Neural cell (in vitro differentiated cells): ENCODE results near the gene ATP13A3. TPM values are rescaled to one million over a fixed set of nuclear protein-coding genes. Genes with fewer than 3 reads are reported as not detected.

ENCODE experiments used
- H2AFZ ChIP-seq: fragments of 200-600, 300-800 bp; sonication (generic), shearing (Covaris generic); 2 replicates; pipeline ENCODE4 v1.6.0; 2014; ENCODE audit warnings: low read depth, mild to moderate bottlenecking, antibody characterized with exemption, low read length, moderate library complexity
- H3F3A ChIP-seq: fragments of 200-600 bp; shearing (Covaris generic); 2 replicates; pipeline ENCODE4 v1.6.1; 2016; ENCODE audit warnings: mild to moderate bottlenecking, moderate library complexity, mixed read lengths, antibody characterized with exemption, low read length; ENCODE audit not compliant: insufficient read depth, poor library complexity, severe bottlenecking
- H3K27ac ChIP-seq: fragments of 200-600, 300-800 bp; sonication (generic), shearing (Covaris generic); 2 replicates; pipeline ENCODE4 v1.5.1; 2014; ENCODE audit warnings: mild to moderate bottlenecking, low read length, moderate library complexity
- H3K27me3 ChIP-seq: fragments of 300-800, 200-600 bp; sonication (generic), shearing (Covaris generic); 2 replicates; pipeline ENCODE4 v1.6.0; 2014; ENCODE audit warnings: mild to moderate bottlenecking, low read depth, low read length, moderate library complexity; ENCODE audit not compliant: insufficient read depth
- H3K36me3 ChIP-seq: fragments of 300-800, 200-600 bp; sonication (generic), shearing (Covaris generic); 2 replicates; pipeline ENCODE4 v1.5.1; 2014; ENCODE audit warnings: mild to moderate bottlenecking, antibody characterized with exemption, low read length, moderate library complexity; ENCODE audit not compliant: insufficient read depth
- H3K4me2 ChIP-seq: fragments of 300-800, 200-600 bp; sonication (generic), shearing (Covaris generic); 2 replicates; pipeline ENCODE4 v1.6.0; 2014; ENCODE audit warnings: mild to moderate bottlenecking, low read length
- H3K4me3 ChIP-seq: fragments of 300-800, 200-600 bp; sonication (generic), shearing (Covaris generic); 2 replicates; pipeline ENCODE4 v1.5.1; 2014; ENCODE audit warnings: mild to moderate bottlenecking, low read length, moderate library complexity
- H3K79me2 ChIP-seq: fragments of 200-600 bp; shearing (Covaris generic); replicated peaks from 2 replicates; pipeline ENCODE4 v1.6.0; 2014; ENCODE audit warnings: mild to moderate bottlenecking, low read length, moderate library complexity; ENCODE audit not compliant: insufficient read depth
- H3K9ac ChIP-seq: fragments of 300-800, 200-600 bp; sonication (generic), shearing (Covaris generic); 2 replicates; pipeline ENCODE4 v1.6.1; 2016; ENCODE audit warnings: mild to moderate bottlenecking, low read length, mixed read lengths
- H3K9me2 ChIP-seq: fragments of 200-600 bp; shearing (Covaris generic); 2 replicates; pipeline ENCODE4 v1.6.1; 2016; ENCODE audit warnings: mild to moderate bottlenecking, low read length, mixed read lengths; ENCODE audit not compliant: insufficient read depth
- H3K9me3 ChIP-seq: fragments of 200-600, 300-800 bp; sonication (generic), shearing (Covaris generic); 2 replicates; pipeline ENCODE4 v1.6.1; 2016; ENCODE audit warnings: mild to moderate bottlenecking, mixed run types, low read length, moderate library complexity, mixed read lengths
- H4K20me1 ChIP-seq: fragments of 200-600 bp; shearing (Covaris generic); 2 replicates; pipeline ENCODE4 v1.6.1; 2016; ENCODE audit warnings: mild to moderate bottlenecking, mixed run types; ENCODE audit not compliant: insufficient read depth
- EP300 ChIP-seq: fragments of 450-650 bp; conservative IDR thresholded peaks from 2 replicates; pipeline ENCODE4 v1.6.1; 2014; ENCODE audit warnings: antibody characterized with exemption, mild to moderate bottlenecking, moderate library complexity; ENCODE audit not compliant: poor library complexity, severe bottlenecking
- EZH2 ChIP-seq: fragments of 200-600, 300-800 bp; shearing (Covaris generic), sonication (generic); IDR thresholded peaks from 2 replicates; pipeline ENCODE4 v1.6.1; 2014; ENCODE audit warnings: antibody characterized with exemption, low read length, borderline replicate concordance, mild to moderate bottlenecking; ENCODE audit not compliant: insufficient read depth, poor library complexity, severe bottlenecking
- MXI1 ChIP-seq: fragments of 450-650 bp; conservative IDR thresholded peaks from 2 replicates; pipeline ENCODE4 v1.6.1; 2014; ENCODE audit warnings: antibody characterized with exemption, mild to moderate bottlenecking; ENCODE audit not compliant: poor library complexity, severe bottlenecking
- POLR2AphosphoS5 ChIP-seq: IDR thresholded peaks from 2 replicates; pipeline ENCODE4 v1.6.1; 2012
- RAD21 ChIP-seq: fragments of 450-650 bp; conservative IDR thresholded peaks from 2 replicates; pipeline ENCODE4 v1.6.1; 2014; ENCODE audit warnings: antibody characterized with exemption, mild to moderate bottlenecking, moderate library complexity
- SMC3 ChIP-seq: fragments of 450-650 bp; conservative IDR thresholded peaks from 2 replicates; pipeline ENCODE4 v1.6.1; 2014; ENCODE audit warnings: antibody characterized with exemption, mild to moderate bottlenecking, moderate library complexity; ENCODE audit not compliant: poor library complexity
- TAF1 ChIP-seq: IDR thresholded peaks from 2 replicates; pipeline ENCODE4 v1.6.1; 2012; ENCODE audit warnings: low read depth
- polyA plus RNA-seq: library from polyadenylated mRNA; depleted of rRNA; stranded (reverse); fragments of >200 nt; gene quantifications from 2 replicates; pipeline ENCODE4 v1.2.3, GENCODE V29; 2014
- TF ChIP-seq, protein P1 (sequence below): fragments of 450-650 bp; IDR thresholded peaks from 2 replicates; pipeline ENCODE4 v1.5.1; 2014; ENCODE audit warnings: antibody characterized with exemption, mild to moderate bottlenecking, moderate library complexity; ENCODE audit not compliant: poor library complexity, severe bottlenecking

The ATP13A3 gene
- polyA plus RNA-seq, 1 donor from 2014 or later, result 64.7 TPM

GRCh38 chr3:194475138-194475932 lies 11.5 kb downstream of the ATP13A3 start:
- Histone ChIP-seq H4K20me1 (no peaks in the 10 kb centered on the region), H3K27ac (no peak overlapping the region), H3K36me3 (no peaks in the 10 kb centered on the region), H3K4me3 (no peak overlapping the region), H2AFZ (no peak overlapping the region), H3K4me2 (no peak overlapping the region), H3K79me2 (peaks cover 58% of the 10 kb centered on the region), H3K9me3 (no peaks in the 10 kb centered on the region), H3F3A (no peaks in the 10 kb centered on the region), H3K9ac (no peak overlapping the region), H3K9me2 (no peaks in the 10 kb centered on the region), H3K27me3 (no peaks in the 10 kb centered on the region)
- TF ChIP-seq MXI1 (no peak), TAF1 (no peak), EZH2 (no peak), SMC3 (no peak), EP300 (no peak), POLR2AphosphoS5 (no peak), RAD21 (no peak)
- TF ChIP-seq, protein P1, sequence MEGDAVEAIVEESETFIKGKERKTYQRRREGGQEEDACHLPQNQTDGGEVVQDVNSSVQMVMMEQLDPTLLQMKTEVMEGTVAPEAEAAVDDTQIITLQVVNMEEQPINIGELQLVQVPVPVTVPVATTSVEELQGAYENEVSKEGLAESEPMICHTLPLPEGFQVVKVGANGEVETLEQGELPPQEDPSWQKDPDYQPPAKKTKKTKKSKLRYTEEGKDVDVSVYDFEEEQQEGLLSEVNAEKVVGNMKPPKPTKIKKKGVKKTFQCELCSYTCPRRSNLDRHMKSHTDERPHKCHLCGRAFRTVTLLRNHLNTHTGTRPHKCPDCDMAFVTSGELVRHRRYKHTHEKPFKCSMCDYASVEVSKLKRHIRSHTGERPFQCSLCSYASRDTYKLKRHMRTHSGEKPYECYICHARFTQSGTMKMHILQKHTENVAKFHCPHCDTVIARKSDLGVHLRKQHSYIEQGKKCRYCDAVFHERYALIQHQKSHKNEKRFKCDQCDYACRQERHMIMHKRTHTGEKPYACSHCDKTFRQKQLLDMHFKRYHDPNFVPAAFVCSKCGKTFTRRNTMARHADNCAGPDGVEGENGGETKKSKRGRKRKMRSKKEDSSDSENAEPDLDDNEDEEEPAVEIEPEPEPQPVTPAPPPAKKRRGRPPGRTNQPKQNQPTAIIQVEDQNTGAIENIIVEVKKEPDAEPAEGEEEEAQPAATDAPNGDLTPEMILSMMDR, result no peak

GRCh38 chr3:194474675-194475074 lies 12.1 kb downstream of the ATP13A3 start:
- no peak overlapping the region for H3K4me3 ChIP-seq
- no peak overlapping the region for H3K4me2 ChIP-seq
- H3K27ac ChIP-seq, result no peak overlapping the region
- H4K20me1 ChIP-seq, result no peaks in the 10 kb centered on the region
- TF ChIP-seq TAF1 (no peak), RAD21 (no peak), SMC3 (no peak)
- no peaks in the 10 kb centered on the region for H3K9me3 ChIP-seq
- H2AFZ ChIP-seq, result no peak overlapping the region
- H3K27me3 ChIP-seq, result no peaks in the 10 kb centered on the region
- H3K9me2 ChIP-seq, result no peaks in the 10 kb centered on the region
- no peaks in the 10 kb centered on the region for H3F3A ChIP-seq
- H3K36me3 ChIP-seq, result no peaks in the 10 kb centered on the region
- peaks cover 58% of the 10 kb centered on the region for H3K79me2 ChIP-seq
- H3K9ac ChIP-seq, result no peak overlapping the region

- Histone ChIP-seq H3K4me3 (no peak overlapping the region), H3K9me2 (no peaks in the 10 kb centered on the region), H3F3A (no peaks in the 10 kb centered on the region), H3K27me3 (no peaks in the 10 kb centered on the region), H3K4me2 (no peak overlapping the region), H3K9ac (no peak overlapping the region), H3K9me3 (no peaks in the 10 kb centered on the region), H2AFZ (no peak overlapping the region), H3K79me2 (peaks cover 54% of the 10 kb centered on the region), H3K27ac (no peak overlapping the region), H3K36me3 (no peaks in the 10 kb centered on the region), H4K20me1 (no peaks in the 10 kb centered on the region)
- TF ChIP-seq MXI1 (no peak), POLR2AphosphoS5 (no peak), RAD21 (peak; percentile 87), EZH2 (no peak), SMC3 (peak; percentile 80)
- TF ChIP-seq, protein P1, result peak; percentile 89
These were observed 14.4 kb downstream of the ATP13A3 start for GRCh38 chr3:194472290-194472920.
